ENCODE data around the gene ARFGEF3. TPM values are rescaled to one million over a fixed set of nuclear protein-coding genes. Genes with fewer than 3 reads are reported as not detected.

The ARFGEF3 gene
- total and polyA plus RNA-seq, 10 of the 15 experiments (the other 5 are each of a cell fraction or from before 2014, with no cell fraction given) = under 0.01 to 0.08 (median 0.02) TPM; not detected in 1

DNA sequence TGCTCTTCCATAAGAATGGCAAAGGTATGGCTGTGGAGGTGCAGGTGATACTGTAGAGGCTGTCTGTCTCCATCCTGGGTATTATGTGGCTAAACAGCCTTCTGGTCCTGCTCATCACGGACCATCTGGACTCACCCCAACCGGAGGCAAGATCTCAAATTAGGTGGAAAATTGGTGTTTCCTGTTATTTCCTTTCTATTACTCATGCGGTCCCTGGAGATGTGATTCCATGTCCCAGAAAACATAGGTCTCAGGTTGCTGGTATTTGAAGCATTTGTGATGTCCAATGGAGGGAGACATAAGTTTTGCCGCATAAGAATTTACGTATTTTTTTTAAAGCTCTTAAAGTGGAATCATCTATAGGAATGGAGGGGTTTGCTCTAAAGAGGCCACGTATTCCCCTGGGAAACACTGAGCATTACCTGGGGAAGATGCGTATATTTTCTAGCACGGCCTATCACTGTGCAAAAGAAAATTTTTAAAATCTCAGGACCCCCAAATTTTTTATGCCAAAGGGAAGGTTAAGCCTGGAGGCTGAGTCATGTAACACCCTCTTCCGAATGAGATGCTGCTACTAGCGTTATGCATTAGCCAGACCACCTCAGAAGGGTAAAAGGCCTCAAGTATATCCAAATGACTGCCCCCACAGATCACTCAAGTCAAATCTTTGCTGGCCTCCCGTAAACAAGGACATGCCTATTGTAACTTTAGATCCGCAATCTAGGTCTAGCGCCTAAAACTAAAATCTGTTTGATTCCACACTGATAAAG lies 78.9 kb downstream of the ARFGEF3 start:
- ChIA-PET CTCF (no interaction called here), SMC1A (ENCODE audit: uncharacterized antibody, unreplicated experiment) (interaction anchor here (0.5 to 1.6 kb wide), 2 partner anchors 8 to 259 kb away, joined by 3 read pairs; partner anchors contain the start of gene NHSL1), RAD21 (ENCODE audit: unreplicated experiment) (no interaction called here), POLR2A (no interaction called here)
- Histone ChIP-seq H3K79me2 (ENCODE audit: control insufficient read depth, insufficient read depth, low read length) (no peaks in the 10 kb centered on the region), H3K9ac (ENCODE audit: control insufficient read depth, insufficient read depth, low read length) (no peak overlapping the region), H3K27ac (ENCODE audit: control insufficient read depth, insufficient read depth) (no peak overlapping the region), H3K27me3 (replicated peaks in 1 of 2; ENCODE audit: control insufficient read depth in 2 of 2, insufficient read depth in 2 of 2, low read length in 1 of 2) (peaks cover 0 to 3% of the 10 kb centered on the region in 2 experiments; a peak in 1 of 4 replicates), H3K9me3 (replicated peaks; ENCODE audit: control insufficient read depth, insufficient read depth, low read length) (no peaks in the 10 kb centered on the region), H3K36me3 (ENCODE audit: control insufficient read depth in 2 of 2, insufficient read depth in 2 of 2, low read length in 1 of 2) (no peaks in the 10 kb centered on the region), H3K4me2 (ENCODE audit: control insufficient read depth, insufficient read depth) (no peak overlapping the region), H3K4me1 (ENCODE audit: control insufficient read depth, insufficient read depth, low read length) (no peaks in the 10 kb centered on the region), H2AFZ (ENCODE audit: control insufficient read depth, low read depth, low read length) (no peak overlapping the region), H3K4me3 (no peak overlapping the region), H4K20me1 (ENCODE audit: control insufficient read depth, insufficient read depth) (no peaks in the 10 kb centered on the region)
- FAIRE-seq (no peak), ATAC-seq (no peak), DNase-seq (ENCODE audit: low read depth, low spot score) (no peak)
- 55% methylated on average over 13 of the region's 13 CpGs for WGBS (ENCODE audit: insufficient coverage, insufficient replicate concordance, low lambda C conversion rate, missing lambda C conversion rate)
- in situ Hi-C loops (cut with MboI) = no loop called here
- intact Hi-C loops (cut with micrococcal nuclease; ENCODE audit: unreplicated experiment) = no loop called here
- no TSS peak for BruUV-seq (replicated peaks)
- TF ChIP-seq RELA (IDR thresholded peaks at IDR 0.05; ENCODE audit: borderline replicate concordance, partially characterized antibody) = no peak
- no peak for TF ChIP-seq MEF2B (IDR thresholded peaks at IDR 0.05; ENCODE audit: partially characterized antibody, poor library complexity, severe bottlenecking)
- TF ChIP-seq HDAC2 (IDR thresholded peaks at IDR 0.05) = no peak
- TF ChIP-seq SIN3A (IDR thresholded peaks at IDR 0.05; ENCODE audit: low read depth, low read length) = no peak
- TF ChIP-seq STAT1 (conservative IDR thresholded peaks at IDR 0.05) = no peak
- TF ChIP-seq CBX5 (IDR thresholded peaks at IDR 0.05; ENCODE audit: low read depth) = no peak
- TF ChIP-seq CREB1 (IDR thresholded peaks at IDR 0.05; ENCODE audit: low read depth) = no peak
- TF ChIP-seq CREM (IDR thresholded peaks at IDR 0.05; ENCODE audit: low read depth) = no peak
- no peak for TF ChIP-seq LARP7 (IDR thresholded peaks at IDR 0.05)
- TF ChIP-seq RAD51 (IDR thresholded peaks at IDR 0.05) = no peak
- no peak for TF ChIP-seq SMAD1 (IDR thresholded peaks at IDR 0.05; ENCODE audit: low read depth, partially characterized antibody)
- no peak for TF ChIP-seq ZNF24 (IDR thresholded peaks at IDR 0.05)

All from GM12878 (cell line).